Raji (cell line): Measurements from ENCODE around the gene APOA4.

Source experiments
- POLR2A ChIP-seq: IDR thresholded peaks from 2 replicates; pipeline ENCODE4 v1.6.1; 2011; ENCODE audit warnings: low read depth, low read length, control low read depth; ENCODE audit not compliant: insufficient read depth

APOA4 gene

GRCh38 chr11:116825854-116826750 lies 3.0 kb upstream of the APOA4 start:
- TF ChIP-seq POLR2A: no peak

GRCh38 chr11:116825434-116825833 lies 2.3 kb upstream of the APOA4 start:
- no peak for TF ChIP-seq POLR2A

GRCh38 chr11:116822575-116822974 lies 529 bp downstream of the APOA4 start:
- TF ChIP-seq POLR2A: no peak

DNA sequence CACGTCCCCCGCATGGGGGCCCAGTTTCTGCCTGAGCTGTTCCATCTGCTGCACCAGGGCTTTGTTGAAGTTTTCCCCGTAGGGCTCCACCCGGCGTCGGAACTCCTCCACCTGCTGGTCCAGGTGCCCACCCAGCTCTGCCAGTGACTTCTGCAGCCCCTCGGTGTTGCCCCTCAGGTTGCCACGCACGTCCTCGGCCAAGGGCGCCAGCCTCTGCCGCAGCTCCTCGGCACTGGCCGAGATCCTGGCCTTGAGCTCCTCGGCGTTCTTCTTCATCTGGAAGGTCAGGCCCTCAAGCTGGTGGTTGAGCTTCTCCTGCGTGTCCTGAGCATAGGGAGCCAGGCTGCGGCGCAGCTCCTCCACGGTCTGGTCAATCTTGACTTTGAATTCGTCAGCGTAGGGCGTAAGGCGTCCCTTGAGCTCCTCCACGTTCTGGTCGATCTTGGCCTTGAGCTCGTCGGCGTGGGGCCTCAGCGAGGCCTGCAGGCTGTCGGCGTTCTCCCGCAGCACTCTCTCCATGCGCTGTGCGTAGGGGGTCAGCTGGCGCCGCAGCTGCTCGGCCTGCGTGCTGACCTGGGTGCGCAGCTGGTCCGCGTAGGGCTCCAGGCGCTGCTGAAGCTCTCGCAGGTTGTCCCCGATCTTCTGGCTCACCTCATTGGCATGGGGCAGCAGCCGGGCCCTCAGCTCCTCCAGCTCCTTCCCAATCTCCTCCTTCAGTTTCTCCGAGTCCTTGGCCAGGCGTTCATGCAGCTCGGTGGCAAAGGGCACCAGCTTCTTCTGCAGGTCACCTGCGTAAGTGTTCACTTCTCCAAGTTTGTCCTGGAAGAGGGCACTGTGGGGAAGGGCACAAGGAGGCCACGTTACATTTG lies 1.8 kb downstream of the APOA4 start:
- no peak for TF ChIP-seq POLR2A

GRCh38 chr11:116819049-116819448 lies 4.1 kb downstream of the APOA4 start:
- no peak for TF ChIP-seq POLR2A

DNA sequence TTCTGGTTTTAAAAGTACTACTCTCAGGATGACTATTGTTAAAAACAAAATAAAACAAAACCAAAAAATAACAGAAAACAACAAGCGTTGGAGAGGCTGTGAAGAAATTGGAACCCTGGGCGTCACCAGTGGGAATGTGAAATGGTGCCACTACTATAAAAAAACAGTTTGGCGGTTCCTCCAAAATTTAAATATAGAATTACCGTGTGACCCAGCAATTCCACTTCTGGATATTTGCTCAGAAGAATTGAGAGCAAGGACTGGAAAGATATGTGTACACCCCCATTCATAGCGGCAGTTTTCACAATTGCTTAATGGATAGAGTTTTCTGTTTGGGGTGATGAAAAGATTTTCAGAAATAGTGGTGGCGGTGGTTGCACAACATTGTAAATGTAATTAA lies 8.6 kb downstream of the APOA4 start:
- no peak for TF ChIP-seq POLR2A

GRCh38 chr11:116813781-116814471 lies 9.2 kb downstream of the APOA4 start:
- no peak for TF ChIP-seq POLR2A

DNA sequence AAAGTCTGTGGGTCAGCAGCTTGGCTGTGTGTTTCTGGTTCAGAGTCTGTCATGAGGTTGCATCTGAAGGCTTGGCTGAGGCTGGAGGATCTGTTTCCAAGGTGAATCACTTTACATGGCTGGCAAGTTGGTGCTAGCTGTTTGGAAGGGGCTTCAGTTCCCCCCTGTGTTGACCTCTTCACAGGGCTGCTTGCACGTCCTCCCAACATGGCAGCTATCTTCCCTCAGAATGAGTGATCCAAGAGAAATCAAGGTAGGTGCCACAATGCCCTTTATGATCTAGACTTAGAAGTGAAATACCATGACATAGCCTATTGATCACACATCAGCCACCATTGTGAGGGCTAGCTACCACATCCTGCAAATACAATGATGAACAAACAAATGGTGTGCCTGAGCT lies 9.9 kb downstream of the APOA4 start:
- TF ChIP-seq POLR2A: no peak

GRCh38 chr11:116812109-116812508 lies 11.0 kb downstream of the APOA4 start:
- no peak for TF ChIP-seq POLR2A

GRCh38 chr11:116811194-116811593 lies 11.9 kb downstream of the APOA4 start:
- TF ChIP-seq POLR2A: no peak

DNA sequence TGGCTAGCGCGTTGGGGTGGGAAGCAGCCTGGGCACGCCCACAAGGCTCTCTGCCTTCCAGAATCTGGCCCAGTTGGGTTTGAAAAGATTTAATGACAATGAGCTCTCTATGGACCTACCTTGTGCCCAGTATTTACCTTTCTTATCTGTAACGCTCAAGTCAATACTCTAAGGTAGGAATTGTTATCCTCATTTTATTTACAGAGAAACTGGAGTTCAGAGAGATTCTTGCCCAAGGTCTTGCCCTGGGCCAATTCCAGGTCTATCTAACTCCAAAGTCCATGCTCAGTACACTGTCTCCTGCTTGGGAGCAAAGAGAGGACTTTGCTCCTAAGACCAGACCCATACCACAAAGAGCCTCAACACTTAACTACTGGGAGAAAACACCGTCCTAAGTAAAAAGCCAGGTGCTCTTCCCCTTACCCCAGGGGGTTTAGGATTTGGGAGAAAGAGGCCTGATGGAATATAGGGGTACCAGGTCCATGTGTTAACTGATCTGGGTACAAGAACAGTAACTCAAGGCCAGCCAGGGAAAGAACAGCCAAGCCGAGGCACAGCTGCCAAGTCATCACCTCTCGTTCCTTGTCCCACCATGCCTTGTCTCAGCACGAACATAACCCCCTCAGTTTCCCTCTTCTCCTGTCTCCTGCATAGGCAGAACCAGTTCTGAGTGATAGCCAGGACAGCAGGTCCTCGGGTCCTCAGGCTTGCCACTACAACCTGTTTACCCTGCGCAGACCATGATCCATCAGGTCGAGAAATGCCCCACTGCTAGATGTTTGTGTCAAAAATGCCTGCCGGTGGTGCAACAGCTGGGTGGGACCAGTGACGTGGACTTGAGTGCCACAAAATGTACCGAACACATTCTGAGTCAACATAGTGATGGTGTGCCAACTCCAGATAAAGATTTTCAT lies 14.6 kb downstream of the APOA4 start:
- no peak for TF ChIP-seq POLR2A

DNA sequence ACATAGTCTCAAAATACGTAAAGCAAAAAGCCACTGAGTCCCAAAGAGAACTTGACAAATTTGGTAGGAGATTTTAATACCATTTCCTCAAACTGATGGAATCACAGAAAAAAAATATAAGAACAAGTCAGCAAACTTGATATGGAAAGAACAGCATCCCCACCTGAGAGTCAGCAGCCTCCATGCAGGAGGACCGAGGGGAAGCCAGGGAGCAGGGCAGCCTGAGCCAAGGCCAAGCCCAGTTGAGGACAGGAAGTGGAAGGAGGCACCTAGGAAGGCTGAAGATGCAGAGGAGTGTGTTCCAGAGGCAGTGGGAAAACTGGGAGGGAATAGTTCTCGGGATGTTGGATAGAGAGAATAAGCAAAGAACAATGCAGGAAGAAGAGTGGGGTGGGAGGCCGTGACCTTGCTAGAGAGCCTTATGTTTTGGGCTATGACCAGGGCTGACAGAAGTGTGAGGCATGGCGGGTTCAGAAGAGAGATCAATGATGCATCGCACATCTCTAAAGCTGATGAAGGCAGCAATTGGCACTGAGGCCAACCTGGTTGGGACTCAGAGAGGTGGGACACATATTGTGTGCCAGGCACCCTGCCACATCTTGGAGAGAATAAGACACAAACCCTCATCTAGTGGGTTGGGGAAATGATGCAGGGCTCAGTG lies 15.4 kb downstream of the APOA4 start:
- no peak for TF ChIP-seq POLR2A

DNA sequence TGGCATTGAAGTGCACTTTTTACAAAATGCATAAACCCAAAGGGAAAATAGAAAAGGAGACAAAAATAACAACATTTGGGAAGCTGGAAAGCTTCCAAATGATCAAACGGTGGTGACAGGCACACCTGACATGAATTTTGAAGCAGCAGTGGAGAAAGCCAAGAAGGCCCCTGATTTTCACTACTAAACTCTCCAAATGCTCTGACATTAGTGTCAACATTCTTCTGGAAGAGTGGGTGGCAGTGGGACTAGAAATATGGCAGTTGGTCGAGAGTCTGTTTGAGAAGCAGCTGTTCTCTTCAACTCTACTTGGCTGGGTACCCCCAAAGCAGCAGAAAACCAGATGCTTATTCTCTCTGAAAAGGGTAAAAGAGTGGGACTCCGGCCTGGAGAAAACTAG lies 19.1 kb downstream of the APOA4 start:
- no peak for TF ChIP-seq POLR2A

GRCh38 chr11:116800610-116801009 lies 22.5 kb downstream of the APOA4 start:
- TF ChIP-seq POLR2A: no peak

GRCh38 chr11:116798368-116798767 lies 24.7 kb downstream of the APOA4 start:
- TF ChIP-seq POLR2A: no peak
